Activated naive CD8-positive, alpha-beta T cell treated with anti-CD3 and anti-CD28 coated beads, Interleukin-2, amount 50 U/mL, for 16 hours (primary cell): Measurements from ENCODE around the gene PDK4.

Experiments used
- DNase-seq: peaks from one replicate; pipeline ENCODE4 v3.0.0-alpha.2; 2020; ENCODE audit warnings: low read depth, low spot score

Gene PDK4

GRCh38 chr7:95596198-95597063, at the start of gene PDK4:
Gene PDK4 (minus strand): TSS chr7:95596516. CDS start chr7:95596293, 223 bp downstream.
- DNase-seq, result no peak

GRCh38 chr7:95642173-95642572, 45.9 kb upstream of the PDK4 start:
- no peak for DNase-seq

- no peak for DNase-seq
Observed at GRCh38 chr7:95636140-95636940, 40.0 kb upstream of the PDK4 start.

- no peak for DNase-seq
Observed at GRCh38 chr7:95632609-95633008, 36.3 kb upstream of the PDK4 start.

GRCh38 chr7:95631527-95631926, 35.2 kb upstream of the PDK4 start:
- DNase-seq, result no peak

GRCh38 chr7:95630702-95631458, 34.6 kb upstream of the PDK4 start:
- no peak for DNase-seq

- DNase-seq, result no peak
Observed at GRCh38 chr7:95628831-95629439, 32.6 kb upstream of the PDK4 start.

GRCh38 chr7:95623788-95624187, 27.5 kb upstream of the PDK4 start:
- no peak for DNase-seq

GRCh38 chr7:95622859-95623258, 26.5 kb upstream of the PDK4 start:
- no peak for DNase-seq

GRCh38 chr7:95622001-95622549, 25.8 kb upstream of the PDK4 start:
- DNase-seq, result no peak

- no peak for DNase-seq
Observed at GRCh38 chr7:95621404-95621803, 25.1 kb upstream of the PDK4 start.

GRCh38 chr7:95620631-95621030, 24.3 kb upstream of the PDK4 start:
- DNase-seq, result no peak

GRCh38 chr7:95619921-95620320, 23.6 kb upstream of the PDK4 start:
- no peak for DNase-seq

- no peak for DNase-seq
Observed at GRCh38 chr7:95619517-95619916, 23.2 kb upstream of the PDK4 start.

- DNase-seq, result no peak
Observed at GRCh38 chr7:95614442-95614940, 18.2 kb upstream of the PDK4 start.

- DNase-seq, result no peak
Observed at GRCh38 chr7:95611224-95611623, 14.9 kb upstream of the PDK4 start.

GRCh38 chr7:95609277-95609971, 13.1 kb upstream of the PDK4 start:
- DNase-seq, result no peak

- DNase-seq, result no peak
Observed at GRCh38 chr7:95608359-95609173, 12.2 kb upstream of the PDK4 start.

- no peak for DNase-seq
Observed at GRCh38 chr7:95607561-95607960, 11.2 kb upstream of the PDK4 start.

- no peak for DNase-seq
Observed at GRCh38 chr7:95605275-95605674, 9.0 kb upstream of the PDK4 start.
